GM12864 (cell line): ENCODE data around the gene RIMBP2.

Experiments
- DNase-seq: peaks from one replicate; pipeline ENCODE4 v3.0.0-alpha.2; 2011; ENCODE audit warnings: low read depth
- H3K4me3 ChIP-seq: 2 replicates; pipeline ENCODE4 v1.5.1; 2011; ENCODE audit warnings: mild to moderate bottlenecking, low read depth, low read length, control low read depth
- TF ChIP-seq, protein P1 (sequence below): IDR thresholded peaks from 2 replicates; pipeline ENCODE4 v1.5.1; 2011; ENCODE audit warnings: low read depth, mild to moderate bottlenecking, moderate library complexity, low read length, control low read depth, inconsistent platforms; ENCODE audit errors: missing control alignments

RIMBP2 gene

DNA sequence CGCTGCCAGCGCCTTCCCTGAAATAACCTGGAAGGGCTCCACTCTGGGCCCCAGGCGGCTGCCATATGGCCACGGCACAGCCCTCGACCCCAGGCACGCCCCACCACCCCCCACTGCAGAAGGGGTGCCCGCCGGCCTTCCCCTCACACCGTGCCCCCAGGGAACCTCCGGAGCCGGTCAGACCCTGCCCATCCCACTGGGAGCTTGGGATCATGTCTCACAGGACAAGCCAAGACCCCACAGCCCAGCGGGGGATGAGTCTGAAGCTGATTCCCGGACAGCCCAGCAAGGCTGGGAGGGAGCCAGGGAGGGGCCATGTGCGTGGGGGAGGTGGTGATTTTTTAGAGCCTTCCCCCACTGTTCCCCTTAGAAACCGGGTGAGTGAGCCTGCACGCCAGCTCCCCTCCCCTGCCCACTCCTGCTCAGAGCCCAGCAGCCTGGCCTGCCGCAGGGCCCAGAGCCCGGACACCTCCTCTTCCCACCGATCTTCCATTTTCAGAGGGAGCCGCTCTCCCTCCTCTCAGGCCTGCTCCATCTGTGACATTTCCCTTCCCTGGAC is 1.4 kb downstream of the RIMBP2 start:
- peak overlapping the region; percentile 43 for H3K4me3 ChIP-seq
- no peak for DNase-seq
- TF ChIP-seq, protein P1, sequence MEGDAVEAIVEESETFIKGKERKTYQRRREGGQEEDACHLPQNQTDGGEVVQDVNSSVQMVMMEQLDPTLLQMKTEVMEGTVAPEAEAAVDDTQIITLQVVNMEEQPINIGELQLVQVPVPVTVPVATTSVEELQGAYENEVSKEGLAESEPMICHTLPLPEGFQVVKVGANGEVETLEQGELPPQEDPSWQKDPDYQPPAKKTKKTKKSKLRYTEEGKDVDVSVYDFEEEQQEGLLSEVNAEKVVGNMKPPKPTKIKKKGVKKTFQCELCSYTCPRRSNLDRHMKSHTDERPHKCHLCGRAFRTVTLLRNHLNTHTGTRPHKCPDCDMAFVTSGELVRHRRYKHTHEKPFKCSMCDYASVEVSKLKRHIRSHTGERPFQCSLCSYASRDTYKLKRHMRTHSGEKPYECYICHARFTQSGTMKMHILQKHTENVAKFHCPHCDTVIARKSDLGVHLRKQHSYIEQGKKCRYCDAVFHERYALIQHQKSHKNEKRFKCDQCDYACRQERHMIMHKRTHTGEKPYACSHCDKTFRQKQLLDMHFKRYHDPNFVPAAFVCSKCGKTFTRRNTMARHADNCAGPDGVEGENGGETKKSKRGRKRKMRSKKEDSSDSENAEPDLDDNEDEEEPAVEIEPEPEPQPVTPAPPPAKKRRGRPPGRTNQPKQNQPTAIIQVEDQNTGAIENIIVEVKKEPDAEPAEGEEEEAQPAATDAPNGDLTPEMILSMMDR = no peak

DNA sequence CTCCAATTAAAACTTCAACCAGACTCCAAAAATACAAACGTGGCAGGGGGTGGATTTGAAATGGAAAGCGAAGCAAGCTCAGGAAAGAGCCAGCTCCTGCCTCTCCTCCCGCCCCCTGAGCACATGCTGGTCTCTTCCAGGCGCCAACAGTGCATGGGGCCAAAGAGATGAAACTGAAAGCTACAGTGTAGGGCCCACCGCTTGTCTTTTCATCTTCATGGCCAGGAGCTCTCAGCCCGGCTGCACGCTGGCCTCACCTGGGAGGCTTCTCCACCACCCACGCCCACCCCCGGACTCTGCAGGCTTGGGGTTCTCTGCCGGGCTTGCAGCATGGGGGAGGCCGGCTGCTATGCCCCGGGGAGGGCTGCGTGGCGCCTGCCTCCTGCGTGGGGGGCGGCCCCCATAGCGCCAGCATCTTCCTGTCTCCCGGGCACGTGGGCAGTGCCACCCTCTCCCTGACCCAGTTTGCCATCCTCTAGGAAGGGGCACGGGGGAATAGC is 2.0 kb downstream of the RIMBP2 start:
- no peak for DNase-seq
- H3K4me3 ChIP-seq = peak overlapping the region; percentile 43
- TF ChIP-seq, protein P1 = no peak

DNA sequence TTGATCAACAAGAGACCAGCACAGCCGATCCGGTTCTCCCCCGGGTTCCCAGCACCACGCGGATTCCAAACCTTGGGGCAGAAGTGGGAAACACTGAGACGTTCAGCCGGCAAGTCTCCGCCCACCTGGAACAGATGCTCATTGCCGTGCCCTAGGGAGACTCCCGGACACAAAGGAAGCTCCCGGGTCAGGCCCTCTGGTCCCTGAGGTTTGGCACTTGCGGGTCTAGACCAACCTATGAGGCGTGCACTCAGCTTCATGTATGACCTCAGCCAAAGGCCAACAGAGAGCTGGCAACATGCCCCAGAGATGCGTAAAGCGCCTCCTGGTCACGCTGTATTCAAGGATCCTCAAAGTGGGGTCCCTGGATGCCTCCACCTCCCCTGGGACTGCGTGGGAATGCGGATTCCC is 2.5 kb downstream of the RIMBP2 start:
- TF ChIP-seq, protein P1 = no peak
- no peak for DNase-seq
- no peak overlapping the region for H3K4me3 ChIP-seq

DNA sequence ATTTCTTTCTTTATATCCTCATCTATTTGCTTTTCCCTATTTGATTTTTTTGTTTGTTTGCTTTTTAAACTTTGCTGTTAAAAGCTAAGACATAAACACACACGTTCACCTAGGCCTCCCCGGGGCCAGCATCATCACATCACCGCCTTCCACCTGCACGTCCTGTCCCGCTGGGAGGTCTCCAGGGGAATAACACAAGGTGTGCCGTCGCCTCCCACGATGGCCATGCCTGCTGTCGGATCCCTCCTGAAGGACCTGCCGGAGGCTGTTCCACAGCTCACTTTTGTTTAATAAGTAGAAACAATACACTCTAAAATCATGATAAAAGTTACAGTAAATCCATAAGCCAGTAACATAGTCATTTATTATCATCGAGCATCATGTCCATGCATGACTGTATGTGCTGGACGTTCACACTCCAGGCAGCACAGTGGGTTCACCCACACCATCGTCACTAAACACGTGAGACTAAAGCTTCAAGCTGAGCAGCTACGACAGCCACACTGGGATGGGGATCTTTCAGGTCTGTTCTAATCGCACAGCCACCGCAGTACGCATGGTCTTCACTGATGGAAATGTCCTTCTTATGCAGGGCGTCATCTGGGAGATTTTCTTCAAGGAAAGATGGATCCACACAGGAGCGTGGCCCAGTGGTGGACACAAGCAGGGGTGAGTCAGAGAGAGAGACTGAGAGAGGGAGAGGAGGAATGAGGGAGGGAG is 3.6 kb downstream of the RIMBP2 start:
- TF ChIP-seq, protein P1 = no peak
- DNase-seq = no peak
- no peak overlapping the region for H3K4me3 ChIP-seq

DNA sequence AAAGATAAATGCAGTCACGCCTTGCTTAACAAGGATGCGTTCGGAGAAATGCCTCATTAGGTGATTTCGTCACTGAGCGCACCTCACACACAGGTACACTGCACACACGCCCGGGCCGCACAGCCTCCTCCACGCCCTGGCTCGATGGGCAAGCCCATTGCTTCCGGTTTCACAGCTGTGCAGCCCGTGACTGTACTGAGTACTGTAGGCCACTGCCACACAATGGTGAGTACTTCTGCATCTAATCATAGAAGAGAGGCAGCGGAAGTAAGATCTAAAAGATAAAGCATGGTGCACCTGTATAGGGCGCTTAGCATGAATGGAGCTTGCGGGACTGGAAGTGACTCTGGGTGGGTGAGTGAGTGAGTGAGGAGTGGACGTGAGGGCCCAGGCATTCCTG is 4.3 kb downstream of the RIMBP2 start:
- DNase-seq = no peak
- no peak overlapping the region for H3K4me3 ChIP-seq
- TF ChIP-seq, protein P1 = no peak

DNA sequence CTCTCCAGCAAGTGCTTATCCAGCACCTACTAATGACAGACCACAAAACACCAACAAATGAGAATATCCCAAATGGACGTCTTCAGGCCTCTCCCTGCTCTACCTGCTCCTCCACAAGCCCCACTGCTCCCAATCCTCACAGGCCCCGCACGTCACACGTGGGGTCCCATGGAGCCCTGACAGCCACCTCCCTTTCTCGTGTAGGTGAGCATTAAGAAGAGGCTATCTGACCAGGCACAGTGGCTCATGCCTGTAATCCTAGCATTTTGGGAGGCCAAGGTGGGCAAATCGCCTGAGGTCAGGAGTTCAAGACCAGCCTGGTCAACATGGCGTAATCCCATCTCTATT is 5.4 kb downstream of the RIMBP2 start:
- DNase-seq = no peak
- TF ChIP-seq, protein P1 = no peak

More for the DNA sequence above, 5.4 kb downstream of the RIMBP2 start:
- no peak overlapping the region for H3K4me3 ChIP-seq
